GM21367 (cell line): ENCODE data around the gene PEX10.

Experiments used
- ATAC-seq: cut with Tn5 transposase; IDR thresholded peaks from one replicate; pipeline ENCODE4 v1.9.1; 2021; ENCODE audit not compliant: unreplicated experiment

PEX10 gene

DNA sequence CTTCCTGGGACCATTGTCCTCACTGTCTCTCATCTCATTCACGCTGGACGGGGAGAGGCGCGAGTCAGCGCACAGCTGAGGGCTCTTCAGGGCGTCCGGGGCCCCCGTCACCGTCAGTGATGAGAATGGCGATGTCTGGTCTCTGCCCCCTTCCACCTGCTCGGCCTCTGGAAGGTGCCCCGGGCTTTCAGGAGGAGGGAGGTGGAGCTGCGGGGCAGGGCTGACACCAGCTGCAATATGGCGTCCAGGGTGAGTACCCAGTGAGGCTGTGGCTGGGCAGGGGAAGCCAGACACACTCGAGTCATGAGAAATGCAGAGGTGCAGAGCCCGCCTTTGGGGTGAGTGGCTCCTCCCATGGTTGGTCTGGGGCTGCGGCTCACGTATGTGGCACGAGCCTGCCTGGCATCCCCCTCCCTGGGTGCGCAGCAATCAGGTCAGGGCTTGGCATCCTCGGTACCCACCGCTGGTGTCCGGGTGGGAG is 36.1 kb downstream of the PEX10 start:
- ATAC-seq: no peak

DNA sequence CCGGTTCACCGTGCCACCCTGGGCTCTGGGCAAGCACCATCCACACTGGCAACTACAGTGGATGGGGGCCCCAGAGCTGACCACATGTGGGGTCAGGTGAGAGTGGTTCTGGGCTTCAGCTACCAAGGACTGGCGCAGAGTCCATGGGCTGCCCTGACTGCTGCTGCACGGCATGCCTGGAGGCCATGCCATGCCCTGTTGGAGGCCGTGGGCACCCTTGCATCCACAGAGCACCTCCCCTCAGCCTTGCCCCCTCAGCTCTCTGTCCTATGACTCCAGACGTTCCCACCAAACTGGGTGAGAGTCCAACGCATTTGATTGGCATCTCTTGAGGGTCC is 36.5 kb downstream of the PEX10 start:
- no peak for ATAC-seq

DNA sequence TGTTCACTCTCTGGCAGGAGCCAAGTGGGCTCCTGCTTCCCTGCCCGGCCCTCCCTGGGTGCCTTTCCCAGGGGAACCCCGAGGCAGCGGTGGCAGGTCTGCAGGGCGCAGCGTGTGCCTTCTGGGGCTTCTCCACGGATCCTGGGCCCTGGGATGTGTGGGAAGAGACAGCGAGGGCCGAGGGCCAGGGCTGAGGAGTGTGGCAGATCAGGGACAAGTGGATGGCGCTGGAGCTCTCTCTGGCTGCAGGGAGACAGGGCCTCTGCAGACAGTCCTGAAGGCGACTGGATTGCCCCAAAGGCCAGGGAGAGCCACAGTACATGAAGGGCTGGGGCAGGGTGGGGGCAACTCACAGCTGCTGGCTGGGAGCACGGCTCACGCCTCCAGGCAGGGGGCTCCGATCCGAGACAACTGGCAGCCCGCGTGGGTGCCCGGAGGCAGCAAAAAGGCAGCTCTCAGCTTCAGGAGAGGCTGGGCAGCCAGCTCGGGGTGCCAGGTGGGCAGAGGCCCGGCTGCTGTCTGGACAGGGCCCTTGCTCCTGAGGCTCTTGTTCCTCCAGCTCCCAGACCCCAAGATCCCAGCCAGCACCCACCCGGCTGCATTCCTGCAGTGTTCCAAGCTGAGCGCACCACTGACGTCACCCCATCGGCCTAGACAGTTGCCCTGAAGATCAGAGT is 37.0 kb downstream of the PEX10 start:
- ATAC-seq: no peak

DNA sequence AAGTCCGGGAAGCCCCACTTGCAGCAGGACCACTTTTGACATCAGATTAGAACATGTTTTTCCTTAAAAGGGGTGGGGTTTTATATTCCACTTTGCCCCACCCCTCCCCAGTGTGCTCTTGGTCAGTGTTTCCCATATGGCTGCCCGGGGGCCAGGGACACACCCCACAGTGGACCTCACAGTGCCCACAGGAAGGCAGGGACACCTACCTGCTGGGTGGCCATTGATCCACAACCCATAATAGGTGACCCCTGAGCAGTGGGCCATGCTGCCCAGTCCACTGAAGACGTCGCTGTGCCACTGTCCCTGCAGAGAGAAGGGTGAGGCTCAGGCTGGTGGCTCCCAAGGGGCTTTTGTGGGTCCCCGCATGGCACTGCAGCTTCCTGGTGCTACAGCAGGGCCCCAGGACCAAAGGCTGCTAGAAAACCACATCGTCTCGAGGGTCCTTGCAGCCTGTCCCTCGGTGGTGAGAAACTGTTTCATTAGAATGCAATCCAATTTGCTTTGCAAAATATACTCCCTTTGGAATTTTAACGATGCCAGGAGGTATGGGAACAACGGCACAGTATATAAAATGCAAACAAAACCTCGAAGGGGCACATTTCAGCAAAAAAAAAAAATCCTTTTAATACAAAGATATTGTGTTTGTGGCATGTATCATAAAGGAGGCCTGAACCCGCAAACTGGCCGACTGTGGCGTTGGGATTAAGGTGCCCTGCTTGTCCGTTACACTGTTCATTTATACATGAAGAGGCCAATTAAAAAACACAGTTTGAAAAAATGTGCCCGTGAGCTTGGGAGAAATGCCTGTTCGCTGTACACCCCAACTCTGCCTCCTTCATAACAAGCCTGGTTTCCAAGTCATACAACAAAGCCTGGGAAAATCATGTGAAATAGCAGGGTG is 37.9 kb downstream of the PEX10 start:
- ATAC-seq: no peak

DNA sequence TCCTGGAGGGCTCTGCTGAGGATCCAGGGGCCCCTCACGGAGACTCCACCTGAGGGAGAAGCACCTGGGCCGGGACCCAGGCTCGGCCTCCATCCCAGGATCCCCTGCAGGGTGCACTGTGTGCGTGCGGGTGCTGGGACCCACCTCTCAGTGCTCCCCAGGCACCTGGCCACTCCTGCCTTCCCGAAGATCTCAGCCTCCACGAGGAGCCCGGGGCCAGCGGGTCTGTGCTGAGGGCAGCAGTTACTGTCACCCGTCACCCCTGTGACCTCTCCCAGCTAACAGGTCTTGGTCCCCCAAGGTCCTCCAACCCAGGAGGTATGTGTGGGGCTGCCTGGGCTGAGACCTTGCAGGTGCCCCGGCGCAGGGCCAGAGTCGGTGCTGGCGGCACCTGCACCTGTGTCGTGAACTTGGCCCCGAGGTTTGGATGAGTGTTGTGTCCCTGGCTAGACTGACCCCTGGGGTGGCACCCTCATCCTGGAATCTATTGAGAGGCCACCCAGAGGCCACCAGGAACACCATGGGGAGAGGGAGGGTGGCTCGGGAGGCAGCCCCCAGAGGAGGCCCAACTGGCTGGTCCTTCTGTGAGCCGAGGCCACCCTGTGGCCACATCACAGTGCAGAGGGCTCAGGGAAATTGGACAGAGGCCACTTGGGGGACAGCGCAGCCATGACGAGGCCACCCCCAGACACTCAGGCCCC is 38.7 kb downstream of the PEX10 start:
- no peak for ATAC-seq

DNA sequence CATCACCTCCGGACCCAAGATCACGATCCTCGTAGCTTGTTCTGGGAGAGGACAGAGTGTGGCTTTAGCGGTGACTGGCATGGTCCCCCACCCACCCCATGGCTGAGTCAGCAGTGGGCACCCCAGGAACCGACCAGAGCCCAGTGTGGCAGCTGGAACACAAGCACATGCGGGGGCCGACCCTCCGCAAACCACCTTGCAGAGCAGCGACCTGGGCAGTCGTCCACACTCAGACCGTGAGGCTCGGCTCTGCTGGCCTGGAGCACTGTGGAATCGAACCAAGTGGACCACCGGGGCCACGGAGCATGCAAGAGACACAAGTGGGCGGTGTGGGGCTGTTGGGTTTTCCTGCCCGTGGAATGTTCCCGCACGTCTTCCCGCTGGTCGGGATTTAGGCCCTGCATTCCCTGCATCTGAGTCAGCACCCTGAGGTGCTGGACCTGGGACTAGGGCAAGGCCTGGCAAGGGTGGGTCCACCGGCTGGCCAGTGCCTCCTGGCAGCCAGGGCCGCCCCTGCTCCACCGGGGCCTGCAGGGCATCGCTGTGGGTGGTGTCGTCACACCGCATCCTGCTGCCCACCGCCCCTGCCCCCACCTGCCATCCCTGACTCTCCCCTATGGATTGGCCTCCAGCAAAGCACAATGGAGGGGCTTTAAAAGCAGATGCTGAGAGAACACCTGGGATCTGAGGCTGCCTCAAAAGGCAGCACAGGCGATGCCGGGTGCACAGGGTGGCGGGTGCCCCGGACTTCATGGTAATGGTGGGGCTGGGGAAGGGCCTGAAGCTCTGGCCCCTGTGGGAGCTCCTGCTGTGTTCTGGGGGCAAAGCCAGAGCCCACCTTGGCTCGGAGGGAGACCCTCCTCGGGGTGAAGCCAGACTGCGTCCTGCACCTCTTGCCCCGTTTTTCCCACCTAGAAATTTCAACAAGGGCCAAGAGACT is 39.5 kb downstream of the PEX10 start:
- no peak for ATAC-seq

DNA sequence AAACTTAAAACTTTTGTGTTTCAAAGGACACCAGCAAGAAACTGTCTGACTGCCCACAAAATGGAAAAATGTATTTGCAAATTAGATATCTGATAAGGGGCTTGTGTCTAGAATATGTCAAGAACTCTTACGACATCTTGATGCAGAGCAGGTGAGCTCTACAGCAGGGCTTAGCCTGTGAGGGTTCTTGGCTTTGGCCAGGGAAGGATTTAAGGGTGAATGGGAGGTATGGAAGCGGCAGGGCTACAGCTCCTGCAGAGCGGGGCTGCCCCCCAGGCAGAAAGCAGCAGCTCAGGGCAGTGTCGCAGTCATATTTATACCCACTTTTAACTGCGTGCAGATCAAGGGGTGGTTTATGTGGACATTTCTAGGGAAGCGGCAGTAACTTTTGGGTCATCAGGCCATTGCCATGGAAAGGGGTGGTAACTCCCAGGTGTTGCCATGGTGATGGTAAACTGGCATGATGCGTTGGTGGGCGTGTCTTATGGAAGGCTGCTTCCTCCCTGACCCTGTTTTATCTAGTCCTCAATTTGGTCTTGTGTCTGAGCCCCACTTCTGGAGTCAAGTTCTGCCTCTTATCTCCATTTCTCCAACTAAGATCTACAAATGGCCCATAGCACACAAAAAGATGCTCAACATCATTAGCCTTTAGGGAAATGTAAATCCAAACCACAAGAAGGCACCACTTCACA is 44.2 kb downstream of the PEX10 start:
- no peak for ATAC-seq

DNA sequence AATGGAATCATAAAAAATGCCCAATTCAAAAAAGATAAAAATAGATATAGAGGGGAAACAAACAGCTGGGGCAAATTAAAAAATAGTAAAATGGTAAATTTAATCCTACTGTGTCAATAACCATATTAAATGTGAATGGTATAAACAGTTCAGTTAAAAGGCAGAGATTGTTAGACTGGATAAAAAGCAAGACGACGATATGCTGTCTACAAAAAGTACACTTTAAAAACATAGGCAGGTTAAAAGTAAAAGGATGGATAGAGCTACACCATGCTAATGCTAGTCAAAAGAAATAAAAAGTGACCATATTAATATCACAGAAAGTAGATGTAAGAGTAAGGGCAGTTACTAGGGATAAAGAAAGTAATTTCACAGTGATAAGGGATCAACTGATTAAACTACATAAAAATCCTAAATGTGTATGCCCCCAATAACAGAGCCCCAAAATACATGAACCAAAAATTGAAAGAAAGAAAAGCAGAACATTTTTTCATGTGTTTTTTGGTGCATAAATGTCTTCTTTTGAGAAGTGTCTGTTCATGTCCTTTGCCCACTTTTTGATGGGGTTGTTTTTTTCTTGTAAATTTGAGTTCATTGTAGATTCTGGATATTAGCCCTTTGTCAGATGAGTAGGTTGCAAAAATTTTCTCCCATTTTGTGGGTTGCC is 48.4 kb downstream of the PEX10 start:
- ATAC-seq: no peak

DNA sequence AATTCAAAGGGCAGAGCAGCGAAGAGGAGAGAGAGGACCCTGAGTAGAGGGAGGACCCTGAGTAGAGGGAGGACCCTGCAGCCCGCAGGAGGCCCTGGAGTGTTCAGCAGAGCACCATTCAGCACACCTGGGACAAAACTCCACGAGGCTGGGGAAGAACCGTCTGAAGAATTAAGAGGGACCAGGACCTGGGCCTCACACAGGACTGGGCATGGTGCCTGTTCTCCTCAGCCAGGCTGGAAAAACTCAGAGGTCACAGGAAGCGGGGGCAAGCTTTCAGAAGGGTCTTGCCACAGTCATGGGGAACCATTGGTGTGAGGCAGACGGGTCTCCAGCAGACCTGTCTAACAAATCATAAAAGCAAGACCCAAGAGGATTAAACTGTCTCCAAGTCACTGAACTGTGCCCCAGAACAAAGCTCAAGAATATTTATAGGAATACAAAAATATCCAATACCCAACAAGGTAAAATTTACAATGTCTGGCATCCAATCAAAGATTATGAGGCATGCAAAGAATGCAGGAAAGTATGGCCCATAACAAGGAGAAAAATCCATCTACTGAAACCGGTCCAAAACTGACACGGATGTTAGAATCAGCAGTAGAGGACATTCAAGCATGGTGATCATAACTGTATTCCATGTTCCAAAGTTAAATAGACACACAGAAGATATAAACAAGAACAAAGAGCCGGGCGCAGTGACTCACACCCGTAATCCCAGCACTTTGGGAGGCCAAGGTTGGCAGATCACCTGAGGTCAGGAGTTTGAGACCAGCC is 51.6 kb downstream of the PEX10 start:
- ATAC-seq: no peak

DNA sequence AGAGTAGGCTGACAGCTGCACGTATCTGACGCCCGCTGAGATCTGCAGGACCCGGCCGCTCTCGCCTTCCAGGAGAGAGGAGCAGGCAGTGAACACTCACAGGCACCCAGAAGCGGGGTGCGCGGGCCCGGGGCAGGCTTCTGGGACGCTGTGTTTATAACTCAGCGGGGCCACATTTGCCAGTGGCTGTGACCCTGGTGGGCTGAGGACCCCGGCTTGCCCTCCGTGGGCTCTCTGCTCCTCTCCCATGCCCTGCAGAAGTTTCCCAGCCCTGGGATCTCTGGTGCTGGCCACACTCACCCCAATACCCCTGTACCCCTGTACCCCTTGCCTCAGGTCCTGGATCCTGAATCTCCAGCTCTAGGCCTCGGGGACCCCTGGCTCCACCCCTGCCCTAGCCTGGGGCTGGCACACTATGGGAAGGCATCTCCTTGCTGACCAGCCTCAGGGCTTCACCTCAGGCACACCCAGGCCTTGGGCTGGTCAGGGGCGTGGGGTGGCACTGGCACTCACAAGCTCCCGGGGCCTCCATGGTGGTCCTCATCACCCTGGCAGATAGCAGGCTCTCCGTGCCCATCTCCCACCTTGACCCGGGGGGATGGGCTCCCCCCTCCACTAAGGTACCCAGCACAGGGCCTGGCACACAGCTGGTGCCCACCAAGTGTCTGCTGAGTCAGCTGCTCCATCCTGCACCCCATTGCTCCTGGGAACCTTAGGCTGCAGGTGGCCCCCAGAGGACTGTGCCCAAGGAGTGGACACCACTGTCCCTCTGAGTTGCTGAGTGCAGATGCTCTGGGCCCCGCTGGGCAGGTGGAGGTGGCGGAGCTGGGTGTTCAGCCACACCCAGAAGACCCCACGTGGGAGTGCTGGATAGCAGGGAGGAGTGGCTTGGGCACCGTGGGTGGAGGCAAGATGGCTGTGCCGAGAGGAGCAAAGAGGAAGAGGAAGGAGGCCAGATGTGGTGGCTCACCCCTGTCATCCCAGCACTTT is 53.4 kb downstream of the PEX10 start:
- ATAC-seq: no peak

DNA sequence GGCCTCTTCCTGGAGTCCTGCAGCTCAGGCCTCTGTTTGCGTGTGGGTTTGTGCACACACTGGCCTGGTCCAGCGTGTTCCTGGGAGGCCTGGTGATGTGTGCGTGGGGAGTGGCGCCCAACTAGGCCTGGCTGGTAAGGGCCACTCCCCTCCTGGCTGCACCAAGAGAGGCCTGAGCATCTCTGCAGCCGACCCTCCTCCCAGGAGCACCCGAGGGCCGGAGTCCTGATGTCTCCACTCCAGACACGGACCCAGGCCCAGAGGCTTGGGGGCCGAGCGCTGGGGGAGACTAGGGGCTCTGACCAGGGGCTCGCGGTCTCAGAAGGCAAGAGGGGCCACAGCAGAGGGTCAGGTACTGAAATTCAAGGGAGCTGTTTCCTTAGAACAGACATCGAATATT is 54.3 kb downstream of the PEX10 start:
- no peak for ATAC-seq

DNA sequence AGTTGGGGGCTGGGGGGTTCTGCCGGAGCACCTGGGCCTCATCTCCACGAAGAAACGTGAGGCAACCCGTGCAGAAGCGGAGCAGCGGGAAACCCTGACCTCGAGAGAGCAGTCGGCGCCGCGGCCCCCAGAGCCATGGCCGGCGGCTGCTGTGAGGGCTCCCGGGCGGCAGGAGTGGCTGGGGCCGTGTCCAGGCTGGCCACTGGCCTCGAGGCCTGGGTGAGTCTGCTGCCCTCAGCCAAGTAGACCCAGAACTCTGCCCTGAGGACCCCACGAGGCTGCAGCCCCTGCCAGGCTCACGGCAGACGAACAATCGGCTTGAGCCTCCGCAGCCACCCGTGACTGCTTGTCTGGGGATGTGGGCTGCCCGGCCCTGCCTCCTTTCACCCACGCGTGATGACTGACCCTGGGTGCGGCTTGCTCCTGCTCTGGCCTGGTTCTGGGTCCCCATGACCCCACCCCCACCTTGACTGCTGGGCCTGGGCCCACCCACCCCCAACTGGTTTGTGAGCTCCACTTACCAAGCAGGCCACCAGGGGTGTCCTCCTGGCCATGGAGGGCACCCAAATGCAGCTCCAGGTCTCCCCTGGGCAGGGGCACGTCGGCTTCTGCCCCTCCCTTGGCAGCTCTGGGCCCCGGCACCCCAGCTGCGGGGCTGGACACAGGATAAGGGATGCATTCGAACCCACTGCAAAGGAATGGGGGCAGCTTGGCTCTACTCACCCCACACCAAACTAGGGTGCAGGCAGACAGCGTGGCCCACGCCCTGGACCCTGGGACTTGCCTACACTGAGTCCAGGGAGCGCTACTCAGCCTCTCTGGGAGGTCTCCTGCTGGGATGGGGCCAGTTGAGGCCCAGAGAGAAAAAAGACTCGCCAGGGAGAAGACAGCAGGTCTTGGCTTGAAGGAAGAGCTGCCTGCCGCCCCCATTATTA is 55.2 kb downstream of the PEX10 start:
- no peak for ATAC-seq

DNA sequence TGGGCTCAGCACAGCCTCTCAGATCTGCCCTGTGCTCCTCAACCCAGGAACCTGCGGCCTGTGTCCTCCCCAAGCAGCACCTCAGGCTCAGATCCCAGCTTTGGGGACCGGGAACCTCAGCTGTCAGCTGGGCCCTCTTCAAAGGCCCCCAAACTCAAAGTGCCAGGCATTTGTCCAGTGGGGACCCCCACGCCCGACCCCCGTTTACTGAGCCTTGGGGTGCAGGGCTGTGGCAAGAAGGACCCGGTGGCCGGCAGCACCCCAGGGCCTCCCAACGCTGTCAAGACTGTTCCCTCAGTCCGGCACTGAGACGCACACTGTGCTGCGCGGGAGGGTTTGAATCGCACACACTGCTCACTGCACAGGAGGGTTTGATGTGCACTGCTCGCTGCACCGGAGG is 56.0 kb downstream of the PEX10 start:
- ATAC-seq: no peak

DNA sequence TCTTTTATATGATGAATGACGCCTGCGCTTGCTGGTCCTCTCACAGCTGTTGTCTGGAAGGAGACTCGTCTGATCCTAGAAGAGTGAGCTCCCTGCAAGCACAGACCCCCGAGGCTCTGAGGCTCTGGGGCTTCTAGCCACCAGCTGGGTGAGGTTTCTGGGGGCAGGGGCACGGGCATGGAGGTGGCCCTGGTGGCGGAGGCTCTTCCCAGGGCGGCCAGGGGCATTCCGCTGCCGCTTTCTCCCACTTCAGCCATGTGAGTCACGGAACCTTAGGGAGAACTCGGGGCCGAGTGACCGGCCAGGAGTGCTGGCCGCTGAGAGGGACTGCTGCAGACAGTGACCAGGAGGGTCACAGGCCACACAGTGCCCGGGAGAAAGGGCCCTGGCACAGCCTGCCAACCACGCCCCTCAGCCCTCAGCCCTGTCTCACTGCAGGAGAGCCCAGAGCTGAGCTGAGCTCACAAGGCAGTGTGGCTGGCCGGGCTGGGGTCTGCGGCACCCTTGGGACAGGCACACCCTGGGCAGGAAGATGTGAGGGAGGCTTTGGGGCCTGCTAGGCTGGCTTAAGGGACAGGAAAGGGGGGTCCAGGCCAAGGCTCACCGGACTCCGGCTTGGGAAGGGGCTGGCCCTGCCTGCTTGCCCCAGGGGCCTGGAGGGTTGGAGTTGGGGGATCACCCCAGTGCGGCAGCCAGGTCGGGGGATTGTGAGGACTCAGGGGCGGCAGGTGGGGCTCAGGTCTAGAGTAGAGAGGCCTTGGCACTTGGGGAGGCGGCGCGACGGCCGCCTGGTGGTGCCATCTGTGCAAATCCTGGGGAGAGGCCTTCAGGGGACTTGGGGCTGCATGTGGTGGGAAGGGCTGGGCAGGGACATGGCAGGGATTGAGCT is 56.7 kb downstream of the PEX10 start:
- ATAC-seq: no peak

DNA sequence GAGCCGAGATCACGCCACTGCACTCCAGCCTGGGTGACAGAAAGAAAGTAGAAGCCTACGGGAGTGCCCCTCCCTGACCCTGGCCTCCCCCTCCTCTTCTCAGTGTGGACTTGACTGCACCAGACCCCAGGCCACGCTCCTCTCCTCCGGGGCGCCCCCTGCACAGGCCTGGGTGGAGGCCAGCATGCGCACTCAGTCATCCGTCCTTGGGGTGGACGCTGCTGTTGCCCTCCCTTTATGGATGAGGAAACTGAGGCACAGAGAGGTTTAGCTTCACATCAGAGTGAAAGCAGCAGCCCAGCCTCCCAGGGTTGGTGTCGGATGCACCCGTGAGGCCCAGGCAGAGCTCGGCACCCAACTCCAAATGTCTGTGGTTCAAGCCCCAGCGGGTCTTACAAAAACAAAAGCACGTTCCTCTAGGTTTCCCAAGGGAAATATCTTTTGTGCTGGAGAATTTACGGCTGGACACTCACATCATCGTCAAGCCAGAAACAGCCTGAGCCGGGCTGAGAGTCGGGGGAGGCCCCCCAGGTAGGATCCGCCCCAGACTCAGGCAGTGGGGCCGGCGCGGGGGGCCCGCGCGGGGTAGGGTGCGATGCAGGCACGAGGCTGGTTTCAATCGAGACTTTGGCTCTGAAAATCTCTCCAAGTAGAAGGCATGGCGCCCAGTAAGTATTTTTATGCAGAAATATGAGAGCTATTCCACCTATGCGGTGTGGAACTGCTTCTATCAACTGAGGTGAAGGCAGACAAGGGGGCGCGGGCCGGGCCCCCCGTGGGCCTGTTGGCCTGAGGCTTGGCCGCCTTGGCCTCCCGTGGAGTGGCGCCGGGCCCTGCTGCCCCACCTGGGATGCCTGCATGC is 57.6 kb downstream of the PEX10 start:
- ATAC-seq: no peak
